HS-27A (cell line): Measurements from ENCODE around the gene FLCN.

Experiments
- DNase-seq: peaks from one replicate; pipeline ENCODE4 v3.0.0-alpha.2; 2012; ENCODE audit warnings: low read depth, missing footprints

Gene FLCN

DNA sequence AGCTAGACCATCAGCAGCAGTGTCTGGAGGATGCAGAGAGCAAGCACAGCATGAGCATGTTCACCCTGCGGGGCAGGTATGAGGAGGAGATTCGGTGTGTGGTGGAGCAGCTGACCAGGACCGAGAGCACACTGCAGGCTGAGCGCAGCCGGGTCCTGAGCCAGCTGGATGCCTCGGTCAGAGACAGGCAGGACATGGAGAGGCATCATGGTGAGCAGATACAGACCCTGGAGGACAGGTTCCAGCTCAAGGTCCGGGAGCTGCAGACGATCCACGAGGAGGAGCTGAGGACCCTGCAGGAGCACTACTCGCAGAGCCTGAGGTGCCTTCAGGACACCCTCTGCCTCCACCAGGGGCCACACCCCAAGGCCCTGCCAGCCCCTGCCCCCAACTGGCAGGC lies 69.6 kb downstream of the FLCN start:
- DNase-seq = no peak

DNA sequence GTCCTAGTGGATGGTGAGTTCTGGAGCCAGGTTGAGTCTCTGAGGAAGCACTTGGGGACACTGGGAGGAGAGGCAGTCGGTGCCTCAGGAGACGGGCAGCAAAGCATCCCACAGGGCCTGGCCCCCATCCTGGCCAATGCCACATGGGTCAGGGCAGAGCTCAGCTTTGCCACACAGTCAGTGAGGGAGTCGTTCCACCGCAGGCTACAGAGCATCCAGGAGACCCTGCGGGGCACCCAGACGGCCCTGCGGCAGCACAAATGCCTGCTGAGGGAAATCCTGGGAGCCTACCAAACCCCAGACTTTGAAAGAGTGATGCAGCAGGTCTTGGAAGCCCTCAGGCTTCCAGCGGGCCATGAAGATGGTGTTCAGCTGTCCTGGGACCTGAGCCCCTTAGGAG lies 70.5 kb downstream of the FLCN start:
- DNase-seq = no peak

- DNase-seq = no peak
Observed at GRCh38 chr17:17165666-17166308, 71.2 kb downstream of the FLCN start.

GRCh38 chr17:17164676-17165075 lies 72.3 kb downstream of the FLCN start:
- no peak for DNase-seq

DNA sequence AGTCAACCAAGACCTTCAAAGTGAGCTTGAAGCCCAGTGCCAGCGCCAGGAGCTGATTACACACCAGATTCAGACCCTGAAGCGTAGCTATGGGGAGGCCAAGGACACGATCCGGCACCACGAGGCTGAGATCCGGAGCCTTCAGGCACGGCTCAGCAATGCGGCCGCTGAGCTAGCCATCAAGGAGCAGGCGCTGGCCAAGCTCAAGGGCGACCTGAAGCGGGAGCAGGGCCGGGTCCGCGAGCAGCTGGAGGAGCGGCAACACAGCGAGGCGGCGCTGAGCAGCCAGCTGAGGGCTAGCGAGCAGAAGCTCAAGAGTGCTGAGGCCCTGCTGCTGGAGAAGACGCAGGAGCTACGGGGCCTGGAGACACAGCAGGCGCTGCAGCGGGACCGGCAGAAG lies 72.8 kb downstream of the FLCN start:
- no peak for DNase-seq
